ENCODE measurements around the gene INTS6L. TPM values are rescaled to one million over a fixed set of nuclear protein-coding genes. Genes with fewer than 3 reads are reported as not detected.
"Not testable (repeated sequence)": the region's sequence is repeated elsewhere in the genome, so short reads cannot be mapped to it uniquely, and the experiment has no call there.

The INTS6L gene
- polyA plus RNA-seq, 4 donors: 2.4 to 11.1 (median 10.3) TPM

- WGBS, 3 donors: 17 to 69% (median 42%) methylated on average over 1 of the region's 1 CpG
- Histone ChIP-seq H3K27me3 (ENCODE audit: control insufficient read depth in 3 of 3, insufficient read depth in 3 of 3, low read length in 3 of 3) (no peaks in the 10 kb centered on the region), H3K4me3 (ENCODE audit: low read depth in 1 of 3, low read length in 3 of 3) (no peak overlapping the region), H3K27ac (ENCODE audit: low read depth in 1 of 3, low read length in 2 of 3) (no peak overlapping the region), H3K9me3 (ENCODE audit: control insufficient read depth in 2 of 2, insufficient read depth in 1 of 2, low read depth in 1 of 2, low read length in 1 of 2) (no peaks in the 10 kb centered on the region), H3K4me1 (ENCODE audit: control insufficient read depth in 3 of 3, insufficient read depth in 2 of 3, low read depth in 1 of 3, low read length in 2 of 3) (no peaks in the 10 kb centered on the region), H3K36me3 (ENCODE audit: control insufficient read depth in 3 of 3, insufficient read depth in 2 of 3, low read depth in 1 of 3, low read length in 3 of 3) (no peaks in the 10 kb centered on the region)
- DNase-seq (peak in 1 of 2 donors; percentile 1), FAIRE-seq (no peak)
Observed at GRCh38 chrX:135595543-135595942, 75.1 kb downstream of the INTS6L start.

DNA sequence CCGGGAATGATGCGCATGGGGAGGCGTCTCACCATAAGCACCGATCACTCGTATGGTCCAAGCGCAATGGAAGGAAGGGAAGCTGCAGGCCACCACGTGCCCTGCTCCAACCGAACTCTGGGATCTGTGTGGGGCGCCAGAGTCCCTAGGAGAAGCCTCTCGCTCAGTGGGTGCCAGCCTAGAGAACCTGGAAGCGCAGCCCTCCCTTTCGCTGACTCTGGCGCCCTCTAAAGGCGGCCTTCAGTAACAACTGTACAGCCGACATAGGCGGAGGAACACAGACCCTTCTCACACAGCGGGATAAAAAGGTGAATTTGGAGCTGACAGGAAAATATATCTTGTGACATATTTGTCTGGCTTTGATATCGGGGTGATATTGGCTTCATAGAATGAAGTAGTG, 76.0 kb downstream of the INTS6L start:
- DNase-seq (peak; percentile 24 to 36), FAIRE-seq (no peak)
- Histone ChIP-seq H3K27me3 (ENCODE audit: control insufficient read depth in 3 of 3, insufficient read depth in 3 of 3, low read length in 3 of 3) (no peaks in the 10 kb centered on the region), H3K4me1 (ENCODE audit: control insufficient read depth in 3 of 3, insufficient read depth in 2 of 3, low read depth in 1 of 3, low read length in 2 of 3) (no peaks in the 10 kb centered on the region), H3K36me3 (ENCODE audit: control insufficient read depth in 3 of 3, insufficient read depth in 2 of 3, low read depth in 1 of 3, low read length in 3 of 3) (no peaks in the 10 kb centered on the region), H3K9me3 (ENCODE audit: control insufficient read depth in 2 of 2, insufficient read depth in 1 of 2, low read depth in 1 of 2, low read length in 1 of 2) (no peaks in the 10 kb centered on the region), H3K4me3 (ENCODE audit: low read depth in 1 of 3, low read length in 3 of 3) (no peak overlapping the region), H3K27ac (ENCODE audit: low read depth in 1 of 3, low read length in 2 of 3) (no peak overlapping the region)
- WGBS, 3 donors: 31 to 58% (median 56%) methylated on average over 18 of the region's 18 CpGs

- no peaks in the 10 kb centered on the region for H3K27me3 ChIP-seq (ENCODE audit: control insufficient read depth in 3 of 3, insufficient read depth in 3 of 3, low read length in 3 of 3)
- DNase-seq (no peak), FAIRE-seq (no peak)
- H3K4me1 ChIP-seq (ENCODE audit: control insufficient read depth in 3 of 3, insufficient read depth in 2 of 3, low read depth in 1 of 3, low read length in 2 of 3): no peaks in the 10 kb centered on the region
- no peaks in the 10 kb centered on the region for H3K36me3 ChIP-seq (ENCODE audit: control insufficient read depth in 3 of 3, insufficient read depth in 2 of 3, low read depth in 1 of 3, low read length in 3 of 3)
- WGBS, 3 donors: 60 to 62% (median 62%) methylated on average over 6 of the region's 6 CpGs
- H3K9me3 ChIP-seq (ENCODE audit: control insufficient read depth in 2 of 2, insufficient read depth in 1 of 2, low read depth in 1 of 2, low read length in 1 of 2): no peaks in the 10 kb centered on the region
- no peak overlapping the region for H3K4me3 ChIP-seq (ENCODE audit: low read depth in 1 of 3, low read length in 3 of 3)
- H3K27ac ChIP-seq (ENCODE audit: low read depth in 1 of 3, low read length in 2 of 3): no peak overlapping the region
Observed at GRCh38 chrX:135605906-135606305, 85.4 kb downstream of the INTS6L start.

DNA sequence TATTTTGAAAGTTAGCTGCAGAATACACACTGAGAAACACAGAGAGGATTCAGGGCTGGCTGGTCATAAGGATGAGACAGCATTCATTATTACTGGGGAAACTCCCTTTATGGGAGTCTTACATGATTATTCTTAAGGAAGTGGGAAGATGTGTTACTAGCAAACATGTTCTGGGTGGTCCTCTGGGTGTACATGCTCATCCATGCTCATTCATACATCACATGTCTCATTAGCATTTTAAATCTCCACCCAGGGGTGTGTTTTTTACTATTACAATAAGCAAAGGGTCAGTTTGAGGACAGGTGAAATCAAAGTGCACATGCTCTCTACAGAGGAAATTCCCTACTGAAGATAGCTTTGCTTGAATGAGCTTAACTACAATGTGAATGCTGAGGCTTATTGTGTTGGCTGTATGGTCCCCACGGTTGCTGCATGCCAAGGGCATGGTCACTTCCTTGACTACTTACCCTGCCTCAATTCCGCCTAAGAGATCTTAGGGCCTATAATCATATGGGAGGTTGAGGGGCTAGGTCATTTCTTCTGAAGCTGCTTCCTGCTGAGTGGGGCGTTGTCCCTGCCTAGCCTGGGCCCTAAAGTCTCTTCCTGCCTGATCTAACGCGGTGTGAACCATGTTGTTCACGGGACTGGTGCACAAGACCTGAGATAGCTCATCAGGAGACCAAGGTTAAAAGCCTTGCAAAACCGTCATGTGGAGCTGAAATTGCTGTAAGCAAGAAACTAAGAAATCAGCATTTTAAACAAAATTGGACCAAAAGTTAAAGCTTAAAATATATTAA, 104.1 kb downstream of the INTS6L start:
- FAIRE-seq: not testable (repeated sequence)

GRCh38 chrX:135625995-135626394, 105.5 kb downstream of the INTS6L start:
- DNase-seq (peak in 1 of 2 donors; percentile 4), FAIRE-seq (no peak)
- Histone ChIP-seq H3K36me3 (ENCODE audit: control insufficient read depth in 3 of 3, insufficient read depth in 2 of 3, low read depth in 1 of 3, low read length in 3 of 3) (no peaks in the 10 kb centered on the region), H3K27ac (ENCODE audit: low read depth in 1 of 3, low read length in 2 of 3) (no peak overlapping the region), H3K9me3 (ENCODE audit: control insufficient read depth in 2 of 2, insufficient read depth in 1 of 2, low read depth in 1 of 2, low read length in 1 of 2) (no peaks in the 10 kb centered on the region), H3K27me3 (ENCODE audit: control insufficient read depth in 3 of 3, insufficient read depth in 3 of 3, low read length in 3 of 3) (no peaks in the 10 kb centered on the region), H3K4me1 (ENCODE audit: control insufficient read depth in 3 of 3, insufficient read depth in 2 of 3, low read depth in 1 of 3, low read length in 2 of 3) (no peaks in the 10 kb centered on the region), H3K4me3 (ENCODE audit: low read depth in 1 of 3, low read length in 3 of 3) (no peak overlapping the region)
- WGBS, 3 donors: 77 to 90% (median 80%) methylated on average over 6 of the region's 6 CpGs

More for the DNA sequence above, 104.1 kb downstream of the INTS6L start:
- 57 to 79% (median 64%) methylated on average over 3 to 5 of the region's 7 CpGs for WGBS, 3 donors
- H3K4me1 ChIP-seq (ENCODE audit: control insufficient read depth in 3 of 3, insufficient read depth in 2 of 3, low read depth in 1 of 3, low read length in 2 of 3); H3K27me3 ChIP-seq (ENCODE audit: control insufficient read depth in 3 of 3, insufficient read depth in 3 of 3, low read length in 3 of 3); DNase-seq; H3K27ac ChIP-seq (ENCODE audit: low read depth in 1 of 3, low read length in 2 of 3); H3K4me3 ChIP-seq (ENCODE audit: low read depth in 1 of 3, low read length in 3 of 3); H3K36me3 ChIP-seq (ENCODE audit: control insufficient read depth in 3 of 3, insufficient read depth in 2 of 3, low read depth in 1 of 3, low read length in 3 of 3); H3K9me3 ChIP-seq (ENCODE audit: control insufficient read depth in 2 of 2, insufficient read depth in 1 of 2, low read depth in 1 of 2, low read length in 1 of 2): not testable (repeated sequence)

DNA sequence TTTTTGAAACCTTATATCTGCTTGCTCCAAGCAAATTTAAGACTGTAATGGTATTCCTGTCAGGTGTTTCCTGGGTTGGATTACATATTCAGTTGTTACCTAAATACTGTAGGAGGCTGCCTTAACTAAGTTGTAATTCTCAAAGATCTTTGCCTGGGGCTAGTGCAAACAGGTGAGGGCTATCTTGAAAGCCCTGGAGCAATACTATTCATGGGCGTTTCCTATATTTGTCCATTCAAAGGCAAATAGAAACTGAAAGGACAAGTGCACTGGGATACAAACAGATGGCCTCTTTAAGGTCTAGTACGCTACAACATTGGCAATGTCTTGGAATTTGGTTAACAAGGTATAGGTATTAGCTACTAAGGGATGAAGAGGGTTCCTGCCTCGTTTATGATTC, 108.9 kb downstream of the INTS6L start:
- DNase-seq (peak; percentile 1 to 5), FAIRE-seq (no peak)
- Histone ChIP-seq H3K4me3 (ENCODE audit: low read depth in 1 of 3, low read length in 3 of 3) (no peak overlapping the region), H3K9me3 (ENCODE audit: control insufficient read depth in 2 of 2, insufficient read depth in 1 of 2, low read depth in 1 of 2, low read length in 1 of 2) (no peaks in the 10 kb centered on the region), H3K4me1 (ENCODE audit: control insufficient read depth in 3 of 3, insufficient read depth in 2 of 3, low read depth in 1 of 3, low read length in 2 of 3) (no peaks in the 10 kb centered on the region), H3K36me3 (ENCODE audit: control insufficient read depth in 3 of 3, insufficient read depth in 2 of 3, low read depth in 1 of 3, low read length in 3 of 3) (no peaks in the 10 kb centered on the region), H3K27me3 (ENCODE audit: control insufficient read depth in 3 of 3, insufficient read depth in 3 of 3, low read length in 3 of 3) (no peaks in the 10 kb centered on the region), H3K27ac (ENCODE audit: low read depth in 1 of 3, low read length in 2 of 3) (no peak overlapping the region)
- 25 to 61% (median 29%) methylated on average over 3 of the region's 3 CpGs for WGBS, 3 donors

Other genes starting within 250 kb of the INTS6L start
- not detected for gene ETDC, start 211.2 kb upstream of the INTS6L start, polyA plus RNA-seq
- 10 to 100 TPM in 1 of 4 donors, 1 to 10 TPM in 3; 5.7 to 12.6 (median 7.6) TPM for gene ZNF75D, start 176.6 kb upstream of the INTS6L start, polyA plus RNA-seq
- gene ZNF449, start 175.9 kb upstream of the INTS6L start, polyA plus RNA-seq: 1 to 10 TPM in 3 of 4 donors, under 1 TPM in 1; 0.67 to 4.8 (median 1.1) TPM
- gene SMIM10L2A, start 98.7 kb upstream of the INTS6L start, polyA plus RNA-seq: 1 to 10 TPM in 1 of 4 donors, under 1 TPM in 1, not detected in 2; 0.92 to 4.6 TPM
- not detected for gene CT45A1, start 193.0 kb downstream of the INTS6L start, polyA plus RNA-seq
- not detected for gene CT45A3, start 247.5 kb downstream of the INTS6L start, polyA plus RNA-seq